ENCODE measurements around the gene HOMER2.

DNA sequence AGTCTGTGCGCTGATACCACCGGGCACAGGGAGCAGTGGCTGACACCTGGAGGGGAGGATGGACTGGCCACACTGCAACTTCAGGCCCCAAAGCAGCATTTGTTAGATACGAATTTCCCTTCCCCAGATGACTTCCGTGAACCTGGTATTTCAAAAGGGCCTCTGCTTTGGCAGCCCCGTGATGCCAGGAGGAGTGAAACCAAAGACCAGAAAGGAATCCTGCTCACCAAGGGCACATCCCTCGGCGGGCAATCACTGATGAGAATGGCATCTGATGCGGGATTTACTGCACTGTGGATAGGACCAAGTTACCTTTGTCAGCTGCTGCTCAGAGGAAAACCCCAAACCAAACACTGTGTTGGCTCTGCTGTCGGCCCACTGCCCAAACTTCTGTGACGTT is 77.6 kb downstream of the HOMER2 start:
- TF ChIP-seq, protein P1, sequence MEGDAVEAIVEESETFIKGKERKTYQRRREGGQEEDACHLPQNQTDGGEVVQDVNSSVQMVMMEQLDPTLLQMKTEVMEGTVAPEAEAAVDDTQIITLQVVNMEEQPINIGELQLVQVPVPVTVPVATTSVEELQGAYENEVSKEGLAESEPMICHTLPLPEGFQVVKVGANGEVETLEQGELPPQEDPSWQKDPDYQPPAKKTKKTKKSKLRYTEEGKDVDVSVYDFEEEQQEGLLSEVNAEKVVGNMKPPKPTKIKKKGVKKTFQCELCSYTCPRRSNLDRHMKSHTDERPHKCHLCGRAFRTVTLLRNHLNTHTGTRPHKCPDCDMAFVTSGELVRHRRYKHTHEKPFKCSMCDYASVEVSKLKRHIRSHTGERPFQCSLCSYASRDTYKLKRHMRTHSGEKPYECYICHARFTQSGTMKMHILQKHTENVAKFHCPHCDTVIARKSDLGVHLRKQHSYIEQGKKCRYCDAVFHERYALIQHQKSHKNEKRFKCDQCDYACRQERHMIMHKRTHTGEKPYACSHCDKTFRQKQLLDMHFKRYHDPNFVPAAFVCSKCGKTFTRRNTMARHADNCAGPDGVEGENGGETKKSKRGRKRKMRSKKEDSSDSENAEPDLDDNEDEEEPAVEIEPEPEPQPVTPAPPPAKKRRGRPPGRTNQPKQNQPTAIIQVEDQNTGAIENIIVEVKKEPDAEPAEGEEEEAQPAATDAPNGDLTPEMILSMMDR (IDR thresholded peaks at IDR 0.05): no peak
- TF ChIP-seq POLR2A (IDR thresholded peaks at IDR 0.05) (no peak), EP300 (IDR thresholded peaks at IDR 0.05) (no peak), POLR2AphosphoS5 (IDR thresholded peaks at IDR 0.05) (no peak)

Data from suprapubic skin (tissue), 4 donors.